Caco-2 (cell line): ENCODE measurements around the gene DBP. TPM values are rescaled to one million over a fixed set of nuclear protein-coding genes. Genes with fewer than 3 reads are reported as not detected.
A peak's percentile ranks its signal among the peaks of the same experiment; 100 is the strongest.

ENCODE experiments used
- BruUV-seq: library from RNA; stranded (reverse); fragments of 400-500 nt; replicated peaks from 2 replicates; lab custom pipeline; 2021; lab: Mats Ljungman, UMichigan
- CTCF ChIA-PET: fragments of 300-600 bp; sonication (Branson Sonifier 250); formaldehyde crosslinking; loops from one replicate; lab custom pipeline; 2022; ENCODE audit warnings: antibody characterized with exemption; lab: Charles Lee
- POLR2A ChIA-PET: fragments of 300-600 bp; sonication (Branson Sonifier 250); formaldehyde crosslinking; loops from one replicate; lab custom pipeline; 2022; ENCODE audit warnings: antibody characterized with exemption; lab: Charles Lee
- DNase-seq, 2 experiments: peaks; one replicate each; pipeline versions ENCODE4 v3.0.0 to v3.0.0-alpha.2; 2020 to 2022
- H3K27me3 ChIP-seq: replicated peaks from 2 replicates; pipeline ENCODE4 v1.6.0; 2011; ENCODE audit warnings: low read length; ENCODE audit not compliant: control insufficient read depth, insufficient read depth
- H3K36me3 ChIP-seq: 2 replicates; pipeline ENCODE4 v1.5.1; 2011; ENCODE audit warnings: low read length; ENCODE audit not compliant: control insufficient read depth, insufficient read depth
- H3K4me1 ChIP-seq: fragments of 250-450 bp; sonication (Bioruptor Pico); 2 replicates; pipeline ENCODE4 v1.5.1; 2020; ENCODE audit warnings: mild to moderate bottlenecking
- H3K4me3 ChIP-seq: 2 replicates; pipeline ENCODE4 v1.5.1; 2011; ENCODE audit warnings: low read depth, mild to moderate bottlenecking, control low read depth, low read length
- H3K9me3 ChIP-seq: fragments of 250-450 bp; sonication (Bioruptor Pico); 2 replicates; pipeline ENCODE4 v1.5.1; 2020; ENCODE audit warnings: mild to moderate bottlenecking, moderate library complexity
- H3K27ac Mint-ChIP-seq: one replicate; pipeline ENCODE4 v1.8.0; 2022; ENCODE audit warnings: mixed read lengths; ENCODE audit not compliant: unreplicated experiment
- H3K27me3 Mint-ChIP-seq: one replicate; pipeline ENCODE4 v1.8.0; 2022; ENCODE audit warnings: mixed read lengths; ENCODE audit not compliant: insufficient read depth, unreplicated experiment
- H3K36me3 Mint-ChIP-seq: one replicate; pipeline ENCODE4 v1.8.0; 2022; ENCODE audit warnings: mild to moderate bottlenecking, mixed read lengths; ENCODE audit not compliant: insufficient read depth, unreplicated experiment
- H3K4me1 Mint-ChIP-seq: one replicate; pipeline ENCODE4 v1.8.0; 2022; ENCODE audit warnings: low read depth, mixed read lengths; ENCODE audit not compliant: unreplicated experiment
- H3K4me3 Mint-ChIP-seq: one replicate; pipeline ENCODE4 v1.8.0; 2022; ENCODE audit warnings: mild to moderate bottlenecking, moderate library complexity, mixed read lengths; ENCODE audit not compliant: unreplicated experiment
- H3K9me3 Mint-ChIP-seq: one replicate; pipeline ENCODE4 v1.8.0; 2022; ENCODE audit warnings: mixed read lengths; ENCODE audit not compliant: unreplicated experiment
- intact Hi-C: fragments of 100-400 bp; cut with micrococcal nuclease; formaldehyde crosslinking; loops from one replicate; pipeline ENCODE4 v1.10.0; 2022; ENCODE audit not compliant: unreplicated experiment
- total RNA-seq: library from RNA; stranded (reverse); gene quantifications from 2 replicates; pipeline ENCODE4 v1.2.3, GENCODE V29; 2022
- TF ChIP-seq, protein P1 (sequence below), 2 experiments: fragments of 200-600 bp in 1 of 2; IDR thresholded peaks; 1 replicate in 1 of 2; 2 replicates in 1 of 2; pipeline versions ENCODE4 v1.5.1 to v1.8.0; 2011 to 2022; ENCODE audit warnings: antibody characterized with exemption in 1 of 2, control low read depth in 1 of 2, inconsistent platforms in 1 of 2, low read depth in 1 of 2, low read length in 1 of 2, mild to moderate bottlenecking in 1 of 2, moderate library complexity in 1 of 2; ENCODE audit not compliant: insufficient read depth in 1 of 2, severe bottlenecking in 1 of 2, unreplicated experiment in 1 of 2

DBP gene
- total RNA-seq, 1 experiment from 2014 or later, result 17.4 TPM

DNA sequence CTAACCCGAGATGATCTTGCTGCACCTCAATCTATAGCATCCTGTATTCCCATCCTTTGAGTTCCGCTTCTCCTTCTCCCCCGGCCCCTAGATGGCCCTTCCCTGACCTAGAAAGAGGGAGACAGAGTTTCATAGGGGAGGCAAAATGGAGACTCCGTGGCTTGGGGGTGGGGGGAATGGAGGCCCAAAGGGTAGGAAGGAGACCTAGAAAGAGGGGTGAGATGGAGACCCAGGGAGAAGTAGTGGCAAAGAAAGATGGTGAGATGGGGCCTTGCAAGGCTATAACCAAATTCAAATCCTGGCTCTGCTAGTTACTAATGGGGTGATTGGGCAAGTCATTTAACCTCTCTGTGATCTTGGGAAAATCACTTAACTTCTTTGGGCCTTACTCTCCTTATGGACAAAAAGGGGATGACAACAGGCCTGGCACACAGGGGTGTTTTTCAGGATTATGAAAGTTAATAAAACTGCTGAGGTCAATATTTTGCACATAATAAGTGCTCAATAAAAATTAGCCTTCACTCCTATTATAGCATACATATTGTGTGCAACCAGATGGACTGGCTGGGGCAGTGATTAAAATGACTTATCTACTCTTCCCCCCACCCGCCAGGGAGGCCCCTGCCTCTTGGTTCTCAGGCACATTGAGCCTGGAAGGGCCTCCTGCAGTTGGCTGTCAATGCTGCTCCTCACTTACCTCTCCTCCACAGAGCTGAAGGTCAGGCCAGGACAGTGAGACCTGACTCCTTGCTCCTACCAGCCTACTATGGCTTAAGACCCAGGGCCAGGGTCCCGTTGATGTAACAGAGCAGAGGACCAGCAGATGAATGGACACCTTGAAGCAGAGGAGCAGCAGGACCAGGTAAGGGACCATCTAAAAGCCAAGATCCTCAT is 17.2 kb downstream of the DBP start:
- no peak for DNase-seq
- BruUV-seq, result TSS peak; percentile 62
- H3K27ac Mint-ChIP-seq, result peak overlapping the region; percentile 98
- Histone ChIP-seq H3K4me3 (peak overlapping the region; percentile 85), H3K9me3 (no peaks in the 10 kb centered on the region), H3K4me1 (peaks cover 35% of the 10 kb centered on the region), H3K36me3 (peaks cover 13% of the 10 kb centered on the region), H3K27me3 (no peaks in the 10 kb centered on the region)
- peaks cover 69% of the 10 kb centered on the region for H3K36me3 Mint-ChIP-seq
- H3K4me1 Mint-ChIP-seq, result peaks cover 33% of the 10 kb centered on the region
- ChIA-PET CTCF (interaction anchor here (0.6 to 1.3 kb wide), 8 partner anchors 11 to 286 kb away, joined by 3 to 14 read pairs (median 4); partner anchors contain the start of genes SYNGR4 and TMEM143), POLR2A (interaction anchor here (0.5 to 3.6 kb wide), 21 partner anchors 7 to 450 kb away, joined by 3 to 37 read pairs (median 7); partner anchors contain the start of genes CA11, DBP, DHDH and GYS1)
- peak overlapping the region; percentile 96 for H3K4me3 Mint-ChIP-seq
- TF ChIP-seq, protein P1, sequence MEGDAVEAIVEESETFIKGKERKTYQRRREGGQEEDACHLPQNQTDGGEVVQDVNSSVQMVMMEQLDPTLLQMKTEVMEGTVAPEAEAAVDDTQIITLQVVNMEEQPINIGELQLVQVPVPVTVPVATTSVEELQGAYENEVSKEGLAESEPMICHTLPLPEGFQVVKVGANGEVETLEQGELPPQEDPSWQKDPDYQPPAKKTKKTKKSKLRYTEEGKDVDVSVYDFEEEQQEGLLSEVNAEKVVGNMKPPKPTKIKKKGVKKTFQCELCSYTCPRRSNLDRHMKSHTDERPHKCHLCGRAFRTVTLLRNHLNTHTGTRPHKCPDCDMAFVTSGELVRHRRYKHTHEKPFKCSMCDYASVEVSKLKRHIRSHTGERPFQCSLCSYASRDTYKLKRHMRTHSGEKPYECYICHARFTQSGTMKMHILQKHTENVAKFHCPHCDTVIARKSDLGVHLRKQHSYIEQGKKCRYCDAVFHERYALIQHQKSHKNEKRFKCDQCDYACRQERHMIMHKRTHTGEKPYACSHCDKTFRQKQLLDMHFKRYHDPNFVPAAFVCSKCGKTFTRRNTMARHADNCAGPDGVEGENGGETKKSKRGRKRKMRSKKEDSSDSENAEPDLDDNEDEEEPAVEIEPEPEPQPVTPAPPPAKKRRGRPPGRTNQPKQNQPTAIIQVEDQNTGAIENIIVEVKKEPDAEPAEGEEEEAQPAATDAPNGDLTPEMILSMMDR (IDR thresholded peaks at IDR 0.05; ENCODE audit: insufficient read depth in 1 of 2, low read depth in 1 of 2, low read length in 1 of 2, severe bottlenecking in 1 of 2, unreplicated experiment in 1 of 2), result no peak
- H3K27me3 Mint-ChIP-seq, result no peaks in the 10 kb centered on the region
- intact Hi-C loops, result loop anchor here (1.0 kb wide), 1 partner anchor 17 kb away; the partner anchor contains the start of gene DBP
- H3K9me3 Mint-ChIP-seq, result no peaks in the 10 kb centered on the region

DNA sequence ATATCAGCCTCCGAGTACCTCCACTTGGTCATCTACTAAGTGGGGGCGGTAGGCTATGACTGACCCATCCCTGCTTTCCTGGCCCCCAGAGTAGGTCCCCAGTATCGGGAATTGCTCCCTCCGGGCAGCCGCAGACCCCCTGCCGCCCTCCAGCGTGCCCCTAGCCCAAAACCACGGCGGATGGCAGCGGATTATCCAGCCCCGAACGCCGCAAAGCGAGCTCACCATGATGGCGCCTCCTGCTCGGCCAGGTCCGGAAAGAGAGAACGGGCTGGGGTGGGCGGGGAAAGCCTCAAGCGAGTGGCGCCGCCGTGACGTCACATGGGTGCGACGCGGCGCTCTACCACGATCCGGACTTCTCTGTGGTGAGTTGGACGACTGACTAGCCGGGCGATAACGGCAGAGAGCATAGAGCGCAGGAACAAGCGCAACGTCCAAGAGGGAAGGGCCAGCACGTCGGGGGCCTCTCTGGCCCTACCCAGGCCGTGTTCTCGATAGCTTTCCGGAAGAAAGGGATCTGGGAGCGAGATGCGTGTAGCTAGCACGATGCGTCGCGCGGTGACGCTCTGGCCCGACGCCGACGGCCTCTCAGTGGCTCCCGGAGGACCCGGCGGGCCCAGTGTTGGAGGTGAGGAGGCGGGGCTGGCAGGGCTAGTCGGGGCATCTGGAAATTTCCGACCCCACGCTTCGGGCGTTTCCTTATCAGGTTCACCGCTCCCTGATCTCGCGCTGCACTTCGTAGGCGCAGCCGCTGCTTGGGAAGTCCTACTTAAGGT is 18.1 kb downstream of the DBP start, which contains the start of the genes RPL18 and SPHK2:
Gene RPL18, minus strand, starts transcription at position 263 of the 776 bp plus-strand sequence. Its CDS starts 35 bp downstream, at position 228.
Gene SPHK2, plus strand, starts transcription at position 591 of the 776 bp plus-strand sequence. CDS start 1,009 bp downstream, outside the sequence.
- peaks cover 13% of the 10 kb centered on the region for H3K36me3 ChIP-seq
- peak; percentile 99 for DNase-seq
- peak within 1 kb of the TSS; percentile 85 for H3K4me3 ChIP-seq
- TF ChIP-seq, protein P1 (IDR thresholded peaks at IDR 0.05; ENCODE audit: insufficient read depth in 1 of 2, low read depth in 1 of 2, low read length in 1 of 2, severe bottlenecking in 1 of 2, unreplicated experiment in 1 of 2), result no peak
- H3K4me1 ChIP-seq, result peaks cover 39% of the 10 kb centered on the region
- Mint-ChIP-seq H3K36me3 (peaks cover 69% of the 10 kb centered on the region), H3K9me3 (no peaks in the 10 kb centered on the region), H3K4me3 (peak within 1 kb of the TSS; percentile 96), H3K4me1 (peaks cover 36% of the 10 kb centered on the region), H3K27ac (peak within 1 kb of the TSS; percentile 98), H3K27me3 (no peaks in the 10 kb centered on the region)
- H3K9me3 ChIP-seq, result no peaks in the 10 kb centered on the region
- no TSS peak for BruUV-seq
- POLR2A ChIA-PET, result interaction anchor here (0.5 to 3.6 kb wide), 28 partner anchors 8 to 509 kb away, joined by 3 to 37 read pairs (median 6); partner anchors contain the start of genes CA11, DBP, DHDH and GYS1
- intact Hi-C loops, result loop anchor here (1.0 kb wide), 1 partner anchor 18 kb away; the partner anchor contains the start of gene DBP
- CTCF ChIA-PET, result interaction anchor here (0.6 to 1.3 kb wide), 8 partner anchors 10 to 285 kb away, joined by 3 to 14 read pairs (median 4); partner anchors contain the start of genes SYNGR4 and TMEM143
- H3K27me3 ChIP-seq, result no peaks in the 10 kb centered on the region
